Ishikawa (cell line): ENCODE measurements around the gene RRBP1.

Experiments
- CEBPB ChIP-seq: IDR thresholded peaks from 2 replicates; pipeline ENCODE4 v1.6.1; 2012
- EGR1 ChIP-seq: IDR thresholded peaks from 2 replicates; pipeline ENCODE4 v1.6.1; 2012
- EP300 ChIP-seq: IDR thresholded peaks from 2 replicates; pipeline ENCODE4 v1.6.1; 2012; ENCODE audit warnings: borderline replicate concordance
- FOXM1 ChIP-seq: IDR thresholded peaks from 2 replicates; pipeline ENCODE4 v1.6.1; 2012; ENCODE audit warnings: low read depth, borderline replicate concordance
- NFIC ChIP-seq: IDR thresholded peaks from 2 replicates; pipeline ENCODE4 v1.6.1; 2012
- TEAD4 ChIP-seq: IDR thresholded peaks from 2 replicates; pipeline ENCODE4 v1.6.1; 2012
- TF ChIP-seq, protein P1 (sequence below): IDR thresholded peaks from 2 replicates; pipeline ENCODE4 v1.6.1; 2012
- TF ChIP-seq, protein P2 (sequence below): IDR thresholded peaks from 2 replicates; pipeline ENCODE4 v1.6.1; 2012; ENCODE audit warnings: low read depth, mild to moderate bottlenecking

- TF ChIP-seq, protein P1, sequence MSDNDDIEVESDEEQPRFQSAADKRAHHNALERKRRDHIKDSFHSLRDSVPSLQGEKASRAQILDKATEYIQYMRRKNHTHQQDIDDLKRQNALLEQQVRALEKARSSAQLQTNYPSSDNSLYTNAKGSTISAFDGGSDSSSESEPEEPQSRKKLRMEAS, result no peak
- TF ChIP-seq, protein P2, sequence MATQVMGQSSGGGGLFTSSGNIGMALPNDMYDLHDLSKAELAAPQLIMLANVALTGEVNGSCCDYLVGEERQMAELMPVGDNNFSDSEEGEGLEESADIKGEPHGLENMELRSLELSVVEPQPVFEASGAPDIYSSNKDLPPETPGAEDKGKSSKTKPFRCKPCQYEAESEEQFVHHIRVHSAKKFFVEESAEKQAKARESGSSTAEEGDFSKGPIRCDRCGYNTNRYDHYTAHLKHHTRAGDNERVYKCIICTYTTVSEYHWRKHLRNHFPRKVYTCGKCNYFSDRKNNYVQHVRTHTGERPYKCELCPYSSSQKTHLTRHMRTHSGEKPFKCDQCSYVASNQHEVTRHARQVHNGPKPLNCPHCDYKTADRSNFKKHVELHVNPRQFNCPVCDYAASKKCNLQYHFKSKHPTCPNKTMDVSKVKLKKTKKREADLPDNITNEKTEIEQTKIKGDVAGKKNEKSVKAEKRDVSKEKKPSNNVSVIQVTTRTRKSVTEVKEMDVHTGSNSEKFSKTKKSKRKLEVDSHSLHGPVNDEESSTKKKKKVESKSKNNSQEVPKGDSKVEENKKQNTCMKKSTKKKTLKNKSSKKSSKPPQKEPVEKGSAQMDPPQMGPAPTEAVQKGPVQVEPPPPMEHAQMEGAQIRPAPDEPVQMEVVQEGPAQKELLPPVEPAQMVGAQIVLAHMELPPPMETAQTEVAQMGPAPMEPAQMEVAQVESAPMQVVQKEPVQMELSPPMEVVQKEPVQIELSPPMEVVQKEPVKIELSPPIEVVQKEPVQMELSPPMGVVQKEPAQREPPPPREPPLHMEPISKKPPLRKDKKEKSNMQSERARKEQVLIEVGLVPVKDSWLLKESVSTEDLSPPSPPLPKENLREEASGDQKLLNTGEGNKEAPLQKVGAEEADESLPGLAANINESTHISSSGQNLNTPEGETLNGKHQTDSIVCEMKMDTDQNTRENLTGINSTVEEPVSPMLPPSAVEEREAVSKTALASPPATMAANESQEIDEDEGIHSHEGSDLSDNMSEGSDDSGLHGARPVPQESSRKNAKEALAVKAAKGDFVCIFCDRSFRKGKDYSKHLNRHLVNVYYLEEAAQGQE, result no peak
- TF ChIP-seq CEBPB (no peak), EP300 (no peak), FOXM1 (no peak), EGR1 (no peak), NFIC (no peak), TEAD4 (no peak)
Observed at GRCh38 chr20:17730071-17730470, 48.0 kb upstream of the RRBP1 start.
